T-helper 1 cell treated with Interleukin-12 subunit alpha and Interleukin-12 subunit beta and Interleukin-4 antibody, amounts not matched to agents 30 μg/mL and 1 μg/mL, for 36 hours (primary cell): ENCODE results near the gene TUBGCP5.
A peak's percentile ranks its signal among the peaks of the same experiment; 100 is the strongest.

Source experiments
- H3K27ac Mint-ChIP-seq: one replicate; pipeline ENCODE4 v1.8.0; 2021; ENCODE audit warnings: mild to moderate bottlenecking, mixed read lengths
- H3K27me3 Mint-ChIP-seq: one replicate; pipeline ENCODE4 v1.8.0; 2021; ENCODE audit warnings: low read depth, mixed read lengths
- H3K36me3 Mint-ChIP-seq: one replicate; pipeline ENCODE4 v1.8.0; 2021; ENCODE audit warnings: low read depth, mixed read lengths
- H3K4me1 Mint-ChIP-seq: one replicate; pipeline ENCODE4 v1.8.0; 2021; ENCODE audit warnings: low read depth, mixed read lengths
- H3K4me3 Mint-ChIP-seq: one replicate; pipeline ENCODE4 v1.8.0; 2021; ENCODE audit warnings: mild to moderate bottlenecking, moderate library complexity, mixed read lengths
- H3K9me3 Mint-ChIP-seq: one replicate; pipeline ENCODE4 v1.8.0; 2021; ENCODE audit warnings: mixed read lengths

TUBGCP5 gene

DNA sequence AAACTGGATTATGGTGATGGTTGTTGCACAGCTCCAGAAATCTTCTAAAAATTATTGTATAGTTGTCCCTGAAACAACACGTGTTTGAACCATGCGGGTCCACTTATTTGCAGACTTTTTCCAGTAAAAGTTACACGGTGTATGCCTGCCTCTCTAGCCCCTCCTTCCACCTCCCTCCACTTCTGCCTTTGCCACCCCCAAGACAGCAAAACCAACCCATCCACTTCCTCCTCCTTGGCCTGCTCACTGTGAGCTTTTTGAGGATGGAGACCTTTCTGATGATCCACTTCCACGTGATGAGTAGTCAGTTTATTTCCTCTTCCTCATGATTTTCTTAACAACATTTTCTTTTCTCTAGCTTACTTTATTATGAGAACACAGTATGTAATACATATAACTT, 64.6 kb downstream of the TUBGCP5 start:
- H3K4me1 Mint-ChIP-seq: peaks cover 20% of the 10 kb centered on the region

DNA sequence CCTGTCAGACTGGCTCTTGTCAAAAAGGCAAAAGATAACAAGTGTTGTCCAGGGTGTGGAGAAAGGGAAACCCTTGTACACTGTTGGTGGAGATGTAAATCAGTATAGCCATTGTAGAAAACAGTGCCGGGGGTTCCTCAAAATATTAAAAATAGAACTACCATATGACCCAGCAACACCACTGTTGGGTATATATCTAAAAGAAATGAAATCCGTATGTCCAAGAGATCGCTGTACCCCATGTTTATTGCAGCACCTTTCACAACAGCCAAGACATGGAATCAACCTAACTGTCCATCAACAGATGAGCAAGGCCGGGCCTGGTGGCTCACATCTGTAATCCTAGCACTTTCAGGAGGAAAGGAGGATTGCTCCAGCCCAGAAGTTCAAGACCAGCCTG, 65.4 kb downstream of the TUBGCP5 start:
- H3K4me1 Mint-ChIP-seq: peaks cover 17% of the 10 kb centered on the region
- H3K27ac Mint-ChIP-seq: no peak overlapping the region
- peaks cover 7% of the 10 kb centered on the region for H3K9me3 Mint-ChIP-seq
- no peak overlapping the region for H3K4me3 Mint-ChIP-seq
- no peaks in the 10 kb centered on the region for H3K36me3 Mint-ChIP-seq
- peaks cover 5% of the 10 kb centered on the region for H3K27me3 Mint-ChIP-seq

More for the DNA sequence above, 64.6 kb downstream of the TUBGCP5 start:
- no peaks in the 10 kb centered on the region for H3K36me3 Mint-ChIP-seq
- H3K27me3 Mint-ChIP-seq: peaks cover 9% of the 10 kb centered on the region
- H3K27ac Mint-ChIP-seq: no peak overlapping the region
- no peak overlapping the region for H3K4me3 Mint-ChIP-seq
- H3K9me3 Mint-ChIP-seq: peaks cover 2% of the 10 kb centered on the region

DNA sequence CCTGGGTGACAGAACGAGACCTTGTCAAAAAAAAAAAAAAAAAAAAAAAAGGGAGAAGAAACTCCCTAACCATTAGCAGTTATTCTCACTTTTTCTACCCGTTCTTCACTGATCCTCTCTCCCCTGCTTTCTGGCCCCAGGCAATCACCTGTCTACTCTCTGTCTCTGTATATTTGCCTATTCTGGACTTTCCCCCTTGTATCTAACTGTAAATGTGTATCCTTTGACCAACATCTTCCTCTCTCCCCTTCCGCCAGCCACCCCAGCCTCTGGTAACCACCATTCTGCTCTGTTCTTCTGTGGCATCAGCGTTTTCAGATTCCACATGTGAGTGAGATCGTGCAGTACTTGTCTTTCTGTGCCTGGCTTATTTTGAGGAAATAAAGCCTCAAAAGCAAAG, 66.1 kb downstream of the TUBGCP5 start:
- Mint-ChIP-seq H3K36me3 (no peaks in the 10 kb centered on the region), H3K27me3 (no peaks in the 10 kb centered on the region), H3K4me3 (no peak overlapping the region), H3K27ac (peak overlapping the region; percentile 11), H3K4me1 (peaks cover 12% of the 10 kb centered on the region), H3K9me3 (peaks cover 7% of the 10 kb centered on the region)

DNA sequence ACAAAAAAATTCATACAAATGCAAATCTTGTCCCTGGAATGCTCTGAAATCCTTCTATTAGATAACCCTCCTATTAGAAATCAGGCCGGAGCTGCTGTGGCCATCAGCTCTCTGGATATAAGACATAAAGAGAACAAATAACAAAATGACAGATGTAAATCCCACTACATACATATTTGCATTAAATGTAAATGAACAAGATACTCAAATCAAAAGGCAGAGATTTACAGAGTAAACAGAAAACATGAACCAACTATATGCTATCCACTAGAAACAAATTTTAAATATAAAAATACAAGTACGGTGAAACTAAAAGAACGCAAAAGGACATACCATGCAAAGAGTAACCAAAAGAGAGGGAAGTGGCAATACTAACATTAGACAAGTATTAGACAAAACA, 69.9 kb downstream of the TUBGCP5 start:
- Mint-ChIP-seq H3K27me3 (no peaks in the 10 kb centered on the region), H3K4me1 (peaks cover 8% of the 10 kb centered on the region), H3K36me3 (no peaks in the 10 kb centered on the region), H3K4me3 (no peak overlapping the region), H3K27ac (no peak overlapping the region), H3K9me3 (peaks cover 7% of the 10 kb centered on the region)

DNA sequence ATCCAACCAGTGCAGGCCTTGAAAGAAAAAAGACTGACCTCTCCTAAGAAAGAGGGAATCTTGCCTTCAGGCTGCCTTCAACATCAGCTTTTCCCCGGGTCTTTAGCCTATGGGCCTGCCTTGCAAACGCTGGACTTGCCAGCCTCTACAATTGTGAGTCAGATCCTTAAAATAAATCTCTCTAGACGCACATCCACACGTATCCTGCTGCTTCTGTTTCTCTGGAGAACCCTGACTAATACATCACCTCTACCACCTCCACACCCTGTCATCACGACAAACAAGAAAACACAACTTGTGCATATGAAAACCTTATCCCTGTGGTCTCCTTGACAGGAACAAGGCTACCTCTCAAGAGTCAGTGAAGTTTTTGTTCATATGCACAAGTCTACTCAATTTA, 71.0 kb downstream of the TUBGCP5 start:
- H3K9me3 Mint-ChIP-seq: peaks cover 7% of the 10 kb centered on the region
- no peaks in the 10 kb centered on the region for H3K36me3 Mint-ChIP-seq
- no peaks in the 10 kb centered on the region for H3K27me3 Mint-ChIP-seq
- H3K4me1 Mint-ChIP-seq: peaks cover 2% of the 10 kb centered on the region
- no peak overlapping the region for H3K27ac Mint-ChIP-seq
- H3K4me3 Mint-ChIP-seq: no peak overlapping the region

DNA sequence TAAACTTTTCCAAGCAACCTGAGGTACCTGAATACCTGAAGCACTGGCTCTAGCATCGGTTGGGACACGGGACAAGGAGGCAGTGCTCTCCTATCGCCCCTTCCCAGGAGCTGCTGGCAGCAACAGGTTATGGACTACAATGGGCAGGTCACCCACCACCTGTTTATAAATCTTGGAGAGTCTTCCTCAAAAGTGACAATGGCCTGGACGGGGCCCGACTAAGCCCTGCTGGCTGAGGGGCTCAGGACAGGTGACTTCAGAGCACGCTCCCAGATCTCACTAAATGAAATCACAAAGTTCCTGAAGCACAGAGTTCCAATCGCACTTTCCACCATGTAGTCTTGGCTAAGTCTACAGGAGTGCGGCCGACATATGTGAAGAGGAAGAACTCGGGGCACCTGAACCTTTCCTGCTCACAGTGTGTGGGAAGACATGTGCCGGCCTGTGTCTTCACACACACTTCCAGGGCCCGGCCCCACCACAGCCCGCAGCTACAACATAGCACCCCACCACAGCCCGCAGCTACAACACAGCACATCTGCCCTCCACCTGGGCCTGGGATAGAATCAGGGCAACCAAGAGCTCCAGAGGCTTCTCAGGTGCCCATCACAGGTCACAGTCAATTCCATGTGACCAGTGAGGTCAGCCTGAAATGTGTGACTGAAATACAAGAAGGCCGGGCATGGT, 72.1 kb downstream of the TUBGCP5 start:
- Mint-ChIP-seq H3K36me3 (no peaks in the 10 kb centered on the region), H3K9me3 (peaks cover 7% of the 10 kb centered on the region), H3K4me3 (no peak overlapping the region), H3K4me1 (no peaks in the 10 kb centered on the region), H3K27ac (no peak overlapping the region), H3K27me3 (no peaks in the 10 kb centered on the region)

DNA sequence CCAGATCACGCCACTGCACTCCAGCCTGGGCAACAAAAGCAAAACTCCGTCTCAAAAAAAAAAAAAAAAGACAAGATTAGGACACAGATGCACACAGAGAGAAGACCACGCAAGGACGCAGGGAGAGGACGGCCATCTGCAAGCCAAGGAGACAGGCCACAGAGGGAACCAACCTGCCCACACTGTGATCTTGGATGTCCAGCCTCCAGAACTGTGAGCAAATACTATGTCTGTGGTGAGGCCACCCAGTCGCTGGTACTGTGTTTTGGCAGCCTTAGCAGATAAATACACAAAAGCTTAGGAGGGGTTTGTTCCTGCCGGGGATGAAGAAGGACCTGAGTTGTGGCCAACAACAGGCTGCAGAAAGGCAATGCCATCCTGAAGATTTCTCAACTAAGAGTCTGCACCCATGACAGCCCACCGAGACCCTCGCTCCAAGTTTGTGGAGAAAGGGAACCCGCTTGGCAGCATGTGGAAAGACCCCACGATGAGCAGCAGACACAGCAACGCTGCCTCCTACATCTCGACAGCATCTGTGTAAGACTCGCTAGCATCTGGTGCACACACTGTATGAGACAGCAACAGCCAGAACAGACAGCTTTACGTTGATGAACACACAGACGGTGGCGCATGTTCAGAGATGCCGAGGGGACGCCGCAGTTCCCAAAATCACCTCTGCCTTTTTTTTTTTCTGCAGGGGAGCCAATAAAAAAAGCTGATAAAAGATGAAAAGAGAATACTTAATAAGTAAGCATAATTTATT, 72.9 kb downstream of the TUBGCP5 start:
- H3K36me3 Mint-ChIP-seq: no peaks in the 10 kb centered on the region
- no peaks in the 10 kb centered on the region for H3K27me3 Mint-ChIP-seq
- H3K27ac Mint-ChIP-seq: no peak overlapping the region
- peaks cover 7% of the 10 kb centered on the region for H3K9me3 Mint-ChIP-seq
- H3K4me1 Mint-ChIP-seq: no peaks in the 10 kb centered on the region
- H3K4me3 Mint-ChIP-seq: no peak overlapping the region

DNA sequence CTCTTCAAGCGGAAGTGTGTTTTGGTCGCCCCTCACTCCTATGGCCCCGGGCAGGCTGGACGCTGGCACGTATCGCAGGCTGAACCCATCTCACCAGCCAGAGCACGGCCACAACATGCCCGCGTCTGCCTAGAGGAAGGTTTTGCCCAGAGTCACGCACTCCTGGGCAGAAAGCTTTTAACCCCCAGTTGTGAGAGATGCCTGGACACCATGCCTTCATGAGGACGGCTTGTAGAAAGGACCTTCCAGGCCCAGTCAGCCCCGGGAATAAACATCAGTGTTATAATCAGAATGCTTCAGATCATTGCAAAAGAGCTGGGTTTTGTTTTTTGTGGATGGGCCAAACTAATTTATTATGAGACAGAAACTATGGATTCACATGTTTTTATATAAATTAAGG, 75.7 kb downstream of the TUBGCP5 start:
- no peaks in the 10 kb centered on the region for H3K27me3 Mint-ChIP-seq
- H3K4me1 Mint-ChIP-seq: no peaks in the 10 kb centered on the region
- no peak overlapping the region for H3K4me3 Mint-ChIP-seq
- H3K36me3 Mint-ChIP-seq: no peaks in the 10 kb centered on the region
- no peaks in the 10 kb centered on the region for H3K9me3 Mint-ChIP-seq
- no peak overlapping the region for H3K27ac Mint-ChIP-seq

DNA sequence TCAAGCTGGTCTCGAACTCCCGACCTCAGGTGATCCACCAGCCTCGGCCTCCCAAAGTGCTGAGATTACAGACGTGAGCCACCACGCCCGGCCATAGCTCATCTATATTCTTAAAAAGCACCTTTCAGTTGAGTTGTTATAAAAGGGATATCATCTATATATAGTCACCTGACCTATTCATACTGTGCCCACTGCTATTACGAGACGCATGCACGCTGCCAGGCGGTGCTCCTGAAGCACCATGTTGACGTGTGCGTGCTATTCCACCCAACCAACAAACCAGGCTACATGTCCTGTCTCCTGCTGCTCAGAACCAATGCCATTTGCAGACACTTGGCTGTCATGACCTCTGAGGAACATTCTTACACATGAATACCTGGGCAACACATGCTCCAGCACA, 76.8 kb downstream of the TUBGCP5 start:
- H3K4me3 Mint-ChIP-seq: no peak overlapping the region
- H3K27ac Mint-ChIP-seq: no peak overlapping the region
- no peaks in the 10 kb centered on the region for H3K4me1 Mint-ChIP-seq
- no peaks in the 10 kb centered on the region for H3K36me3 Mint-ChIP-seq
- no peaks in the 10 kb centered on the region for H3K27me3 Mint-ChIP-seq
- no peaks in the 10 kb centered on the region for H3K9me3 Mint-ChIP-seq

DNA sequence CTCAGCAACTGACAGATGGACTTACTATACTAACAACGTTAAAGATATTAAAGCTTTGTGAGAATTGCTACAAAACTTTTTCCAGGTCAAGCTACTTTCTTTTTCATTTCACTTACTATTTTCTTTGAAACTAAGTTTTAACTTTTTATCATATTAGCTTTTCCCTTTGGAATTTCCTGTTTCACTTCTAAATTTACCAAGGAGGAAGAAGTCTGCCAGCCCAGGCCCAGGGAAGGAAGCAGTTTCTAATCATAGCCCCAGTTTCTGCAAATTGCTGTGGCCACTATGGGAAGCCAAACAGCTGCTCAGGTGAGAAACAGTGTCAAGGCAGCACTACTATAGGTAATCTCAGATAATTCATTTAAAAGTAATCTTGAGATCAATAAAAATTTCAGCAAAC, 77.6 kb downstream of the TUBGCP5 start:
- Mint-ChIP-seq H3K4me3 (no peak overlapping the region), H3K27me3 (no peaks in the 10 kb centered on the region), H3K27ac (no peak overlapping the region)

DNA sequence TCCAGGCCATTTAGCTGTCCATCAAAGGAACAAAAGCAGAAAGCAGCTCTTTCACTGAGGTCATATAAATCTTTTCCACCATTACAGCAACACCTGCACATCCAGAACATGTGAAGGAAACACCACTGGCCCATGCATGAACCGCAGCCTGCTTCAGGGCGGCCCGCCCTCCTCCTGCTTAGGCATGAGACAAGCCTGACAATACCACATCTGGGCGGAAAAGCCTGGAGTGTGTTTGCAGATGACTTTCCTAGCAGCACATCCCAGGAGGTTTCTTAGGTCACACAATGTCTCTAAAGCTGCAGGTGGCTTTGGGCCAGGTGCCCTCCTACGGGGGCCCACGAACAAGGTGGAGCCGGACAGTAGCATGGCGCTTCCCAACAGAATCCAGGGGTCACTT, 78.8 kb downstream of the TUBGCP5 start:
- Mint-ChIP-seq H3K27ac (no peak overlapping the region), H3K36me3 (no peaks in the 10 kb centered on the region), H3K9me3 (no peaks in the 10 kb centered on the region), H3K4me3 (no peak overlapping the region), H3K4me1 (no peaks in the 10 kb centered on the region), H3K27me3 (no peaks in the 10 kb centered on the region)

More for the DNA sequence above, 77.6 kb downstream of the TUBGCP5 start:
- Mint-ChIP-seq H3K36me3 (no peaks in the 10 kb centered on the region), H3K4me1 (no peaks in the 10 kb centered on the region), H3K9me3 (no peaks in the 10 kb centered on the region)

DNA sequence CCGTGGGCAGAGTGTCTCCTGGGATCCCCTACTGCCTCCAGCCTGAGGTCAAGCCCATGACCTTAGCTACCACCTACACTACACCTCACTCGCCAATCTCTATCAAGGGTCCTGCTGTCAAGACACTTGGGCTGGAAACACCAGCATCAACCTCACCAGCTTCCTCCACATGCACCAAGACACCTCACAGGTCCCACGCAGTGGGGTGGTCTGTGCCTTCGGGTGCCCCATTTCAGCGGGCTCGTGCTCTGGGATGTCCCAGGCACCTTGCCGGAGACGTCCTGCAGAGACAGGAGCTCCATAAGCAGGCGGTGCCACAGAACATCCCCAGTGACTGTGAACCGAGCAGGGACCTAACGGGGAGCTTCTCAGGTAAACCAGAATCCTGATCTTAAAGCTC, 79.2 kb downstream of the TUBGCP5 start:
- Mint-ChIP-seq H3K36me3 (no peaks in the 10 kb centered on the region), H3K27me3 (no peaks in the 10 kb centered on the region), H3K4me3 (no peak overlapping the region), H3K27ac (no peak overlapping the region), H3K4me1 (no peaks in the 10 kb centered on the region), H3K9me3 (no peaks in the 10 kb centered on the region)

DNA sequence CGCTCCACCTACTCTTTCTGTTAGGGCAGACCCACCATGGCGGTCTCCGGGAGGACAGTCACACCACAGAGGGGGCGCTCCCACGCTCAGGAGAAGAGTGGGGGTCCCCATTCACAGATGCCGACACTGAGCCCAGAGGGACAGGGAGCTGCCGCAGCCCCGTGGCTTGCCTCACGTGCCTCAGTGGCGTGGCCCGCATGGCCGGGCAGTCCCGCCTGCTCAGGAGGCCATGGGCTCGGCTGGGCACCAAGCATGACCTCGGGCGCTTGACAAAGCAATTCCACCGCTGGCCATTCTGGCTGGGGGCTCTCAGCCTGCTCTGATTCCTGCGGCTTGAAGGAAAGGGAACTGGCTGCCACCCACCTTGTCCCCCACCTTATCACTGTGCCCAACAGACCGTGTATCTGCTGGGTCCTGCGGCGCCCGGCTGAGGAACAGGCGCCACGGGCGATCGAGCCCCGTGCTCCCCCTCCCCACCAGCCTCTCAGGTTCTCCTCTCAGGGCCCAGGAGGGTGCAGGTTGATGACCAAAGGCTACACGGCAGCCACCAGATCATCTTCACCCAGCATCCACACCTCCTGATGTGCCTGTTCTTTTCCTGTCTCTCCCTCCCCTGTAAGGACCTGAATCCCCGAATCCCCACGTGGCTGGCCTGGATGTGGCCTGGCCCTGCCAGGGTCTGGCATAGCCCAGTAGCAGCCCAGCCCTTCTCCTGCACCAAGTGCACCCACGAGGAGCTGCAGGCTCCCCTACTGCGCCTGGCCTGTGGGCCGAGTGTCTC, 79.9 kb downstream of the TUBGCP5 start:
- Mint-ChIP-seq H3K27me3 (no peaks in the 10 kb centered on the region), H3K9me3 (no peaks in the 10 kb centered on the region), H3K27ac (no peak overlapping the region), H3K36me3 (no peaks in the 10 kb centered on the region), H3K4me3 (no peak overlapping the region), H3K4me1 (no peaks in the 10 kb centered on the region)

DNA sequence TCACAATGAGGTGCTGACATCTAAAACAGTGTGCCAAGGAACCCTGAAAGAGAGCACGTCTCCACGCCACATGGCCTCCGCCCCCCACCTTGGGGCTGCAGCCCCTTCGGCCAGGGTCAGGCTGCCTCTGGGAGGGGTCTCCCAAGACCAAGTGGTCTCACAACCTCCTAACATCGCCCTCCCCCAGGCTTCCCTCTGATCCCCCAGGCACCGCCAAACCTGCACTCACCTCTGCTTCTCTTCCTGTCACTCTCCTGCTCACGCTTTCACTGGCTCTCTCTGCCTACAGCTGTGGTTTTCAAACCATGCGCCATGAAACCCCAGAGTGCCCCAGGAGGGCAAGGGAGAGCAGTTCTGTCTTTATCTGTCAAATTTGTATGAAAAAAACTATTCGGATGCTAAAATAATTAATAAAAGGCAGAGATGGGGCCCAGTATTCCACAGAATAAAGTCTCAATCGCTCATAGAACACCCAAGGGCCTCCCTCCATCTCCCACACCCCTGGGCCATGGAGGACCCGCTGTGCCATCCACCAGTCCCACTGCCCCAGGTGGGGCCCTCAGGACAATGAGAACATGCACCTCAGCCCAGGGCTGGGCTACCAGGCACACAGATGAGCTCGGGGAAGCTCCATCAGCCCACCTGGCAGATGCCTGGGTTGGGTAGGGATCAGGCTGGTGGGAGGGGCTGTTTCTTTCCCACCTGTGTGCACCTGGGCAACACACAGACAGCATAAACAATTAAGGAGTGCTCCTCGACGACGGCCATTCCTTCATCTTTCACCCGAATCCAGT, 80.7 kb downstream of the TUBGCP5 start:
- H3K4me3 Mint-ChIP-seq: no peak overlapping the region
- no peaks in the 10 kb centered on the region for H3K9me3 Mint-ChIP-seq
- no peaks in the 10 kb centered on the region for H3K27me3 Mint-ChIP-seq
- H3K4me1 Mint-ChIP-seq: no peaks in the 10 kb centered on the region
- no peaks in the 10 kb centered on the region for H3K36me3 Mint-ChIP-seq
- H3K27ac Mint-ChIP-seq: no peak overlapping the region
